NT2/D1 (cell line): Measurements from ENCODE around the gene FRMD4A.

Source experiments
- YY1 ChIP-seq: IDR thresholded peaks from 2 replicates; pipeline ENCODE4 v1.6.1; 2011; ENCODE audit not compliant: insufficient read length, insufficient read depth
- ZNF274 ChIP-seq: IDR thresholded peaks from 2 replicates; pipeline ENCODE4 v1.6.1; 2011; ENCODE audit warnings: mild to moderate bottlenecking, low read depth, low read length

DNA sequence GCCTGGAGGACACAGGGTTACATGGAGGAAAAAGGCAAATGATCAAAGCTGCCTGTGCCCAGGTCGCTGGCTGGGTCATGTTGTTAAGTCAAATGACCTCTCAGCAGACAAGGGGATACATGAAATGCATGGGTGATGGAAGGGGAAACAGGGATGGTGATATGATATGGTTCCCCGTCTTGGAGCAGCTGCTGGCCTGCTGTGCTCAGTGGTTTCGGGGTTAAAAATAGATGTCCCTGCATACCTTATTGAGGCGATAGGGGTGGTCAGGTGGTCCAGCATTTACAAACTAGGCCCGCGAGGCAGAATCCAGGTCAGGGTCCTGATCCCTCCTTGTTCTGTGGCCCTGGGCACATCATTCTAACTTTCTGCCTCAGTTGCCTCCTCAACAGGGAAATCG is 586.8 kb downstream of the FRMD4A start:
- no peak for TF ChIP-seq ZNF274
- no peak for TF ChIP-seq YY1
